Fibroblast of lung (primary cell): ENCODE measurements around the gene YWHAG. TPM values are rescaled to one million over a fixed set of nuclear protein-coding genes. Genes with fewer than 3 reads are reported as not detected.
"Not testable (repeated sequence)": the region's sequence is repeated elsewhere in the genome, so short reads cannot be mapped to it uniquely, and the experiment has no call there.

Experiments
- DNase-seq, 2 donors: peaks; one replicate each; pipeline versions ENCODE4 v3.0.0 to v3.0.0-alpha.2; 2010; ENCODE audit warnings: low read depth in 2 of 2
- H2AFZ ChIP-seq: 2 replicates; pipeline ENCODE4 v1.5.1; 2012; ENCODE audit warnings: low read length, control low read depth, inconsistent platforms
- H3K27ac ChIP-seq: 2 replicates; pipeline ENCODE4 v1.5.1; 2011; ENCODE audit warnings: low read length, control low read depth; ENCODE audit not compliant: insufficient read depth
- H3K27me3 ChIP-seq: 2 replicates; pipeline ENCODE4 v1.5.1; 2011; ENCODE audit warnings: mild to moderate bottlenecking, low read length; ENCODE audit not compliant: control insufficient read depth, insufficient read depth
- H3K36me3 ChIP-seq: 2 replicates; pipeline ENCODE4 v1.5.1; 2011; ENCODE audit warnings: low read length; ENCODE audit not compliant: control insufficient read depth, insufficient read depth
- H3K4me1 ChIP-seq: 2 replicates; pipeline ENCODE4 v1.5.1; 2011; ENCODE audit warnings: low read length; ENCODE audit not compliant: control insufficient read depth, insufficient read depth; ENCODE audit errors: extremely low read depth
- H3K4me2 ChIP-seq: 2 replicates; pipeline ENCODE4 v1.5.1; 2011; ENCODE audit warnings: low read length, control low read depth; ENCODE audit not compliant: insufficient read depth; ENCODE audit errors: extremely low read depth
- H3K4me3 ChIP-seq, 4 experiments: fragments of 200-600 bp in 1 of 4; sonication (generic) in 1 of 4; replicated peaks in 1 of 4; 2 replicates each; pipeline ENCODE4 v1.5.1; 2011 to 2016; ENCODE audit warnings: low read length in 4 of 4, low read depth in 3 of 4, mild to moderate bottlenecking in 3 of 4, control low read depth in 2 of 4, inconsistent platforms in 1 of 4, mixed read lengths in 1 of 4; ENCODE audit not compliant: insufficient read depth in 1 of 4; ENCODE audit errors: control extremely low read depth in 1 of 4
- H3K79me2 ChIP-seq: 2 replicates; pipeline ENCODE4 v1.5.1; 2012; ENCODE audit warnings: mild to moderate bottlenecking, low read length, inconsistent platforms; ENCODE audit not compliant: control insufficient read depth, insufficient read depth
- H3K9ac ChIP-seq: 2 replicates; pipeline ENCODE4 v1.5.1; 2011; ENCODE audit warnings: mild to moderate bottlenecking, low read length, control low read depth; ENCODE audit not compliant: insufficient read depth
- H3K9me3 ChIP-seq: 2 replicates; pipeline ENCODE4 v1.5.1; 2012; ENCODE audit warnings: low read depth, low read length; ENCODE audit not compliant: control insufficient read depth, insufficient read depth
- H4K20me1 ChIP-seq: 2 replicates; pipeline ENCODE4 v1.5.1; 2011; ENCODE audit warnings: low read length; ENCODE audit not compliant: control insufficient read depth, insufficient read depth; ENCODE audit errors: extremely low read depth
- EZH2 ChIP-seq: IDR thresholded peaks from 2 replicates; pipeline ENCODE4 v1.5.1; 2012; ENCODE audit warnings: low read length, control low read depth, mild to moderate bottlenecking; ENCODE audit errors: missing control alignments
- polyA plus RNA-seq, 2 donors: library from polyadenylated mRNA; depleted of rRNA in 1 of 2; stranded (reverse) in 1 of 2; unstranded in 1 of 2; fragments of >200 nt; gene quantifications; 2 replicates each; pipeline ENCODE4 v1.2.1, GENCODE V29; 2011 to 2012; ENCODE audit warnings: missing spikeins in 1 of 2
- total RNA-seq: library from RNA; depleted of rRNA; stranded (reverse); fragments of >200 nt; gene quantifications from 2 replicates; pipeline ENCODE4 v1.2.1, GENCODE V29; 2014
- TF ChIP-seq, protein P1 (sequence below), 2 donors: IDR thresholded peaks in 1 of 2; conservative IDR thresholded peaks in 1 of 2; 1 replicate in 1 of 2; 2 replicates in 1 of 2; pipeline ENCODE4 v1.5.1; 2011 to 2012; ENCODE audit warnings: low read length in 2 of 2, control low read depth in 1 of 2, inconsistent platforms in 1 of 2, low read depth in 1 of 2, mild to moderate bottlenecking in 1 of 2

YWHAG gene
- total and polyA plus RNA-seq, 2 donors (not counting 1 experiment from before 2014, with no cell fraction given): 68.4 to 80.4 TPM

GRCh38 chr7:76405738-76406137 is 46.9 kb upstream of the YWHAG start:
- Histone ChIP-seq H3K4me1 (no peaks in the 10 kb centered on the region), H3K27ac (no peak overlapping the region), H3K27me3 (no peaks in the 10 kb centered on the region), H3K4me3 (no peak overlapping the region), H2AFZ (no peak overlapping the region), H4K20me1 (no peaks in the 10 kb centered on the region), H3K9ac (no peak overlapping the region), H3K36me3 (no peaks in the 10 kb centered on the region), H3K4me2 (no peak overlapping the region), H3K9me3 (no peaks in the 10 kb centered on the region), H3K79me2 (no peaks in the 10 kb centered on the region)
- TF ChIP-seq, protein P1, sequence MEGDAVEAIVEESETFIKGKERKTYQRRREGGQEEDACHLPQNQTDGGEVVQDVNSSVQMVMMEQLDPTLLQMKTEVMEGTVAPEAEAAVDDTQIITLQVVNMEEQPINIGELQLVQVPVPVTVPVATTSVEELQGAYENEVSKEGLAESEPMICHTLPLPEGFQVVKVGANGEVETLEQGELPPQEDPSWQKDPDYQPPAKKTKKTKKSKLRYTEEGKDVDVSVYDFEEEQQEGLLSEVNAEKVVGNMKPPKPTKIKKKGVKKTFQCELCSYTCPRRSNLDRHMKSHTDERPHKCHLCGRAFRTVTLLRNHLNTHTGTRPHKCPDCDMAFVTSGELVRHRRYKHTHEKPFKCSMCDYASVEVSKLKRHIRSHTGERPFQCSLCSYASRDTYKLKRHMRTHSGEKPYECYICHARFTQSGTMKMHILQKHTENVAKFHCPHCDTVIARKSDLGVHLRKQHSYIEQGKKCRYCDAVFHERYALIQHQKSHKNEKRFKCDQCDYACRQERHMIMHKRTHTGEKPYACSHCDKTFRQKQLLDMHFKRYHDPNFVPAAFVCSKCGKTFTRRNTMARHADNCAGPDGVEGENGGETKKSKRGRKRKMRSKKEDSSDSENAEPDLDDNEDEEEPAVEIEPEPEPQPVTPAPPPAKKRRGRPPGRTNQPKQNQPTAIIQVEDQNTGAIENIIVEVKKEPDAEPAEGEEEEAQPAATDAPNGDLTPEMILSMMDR (conservative IDR thresholded peaks at IDR 0.05 in 1 of 2, IDR thresholded peaks at IDR 0.05 in 1 of 2; ENCODE audit: low read depth in 1 of 2, low read length in 2 of 2): no peak
- TF ChIP-seq EZH2: no peak
- no peak for DNase-seq

DNA sequence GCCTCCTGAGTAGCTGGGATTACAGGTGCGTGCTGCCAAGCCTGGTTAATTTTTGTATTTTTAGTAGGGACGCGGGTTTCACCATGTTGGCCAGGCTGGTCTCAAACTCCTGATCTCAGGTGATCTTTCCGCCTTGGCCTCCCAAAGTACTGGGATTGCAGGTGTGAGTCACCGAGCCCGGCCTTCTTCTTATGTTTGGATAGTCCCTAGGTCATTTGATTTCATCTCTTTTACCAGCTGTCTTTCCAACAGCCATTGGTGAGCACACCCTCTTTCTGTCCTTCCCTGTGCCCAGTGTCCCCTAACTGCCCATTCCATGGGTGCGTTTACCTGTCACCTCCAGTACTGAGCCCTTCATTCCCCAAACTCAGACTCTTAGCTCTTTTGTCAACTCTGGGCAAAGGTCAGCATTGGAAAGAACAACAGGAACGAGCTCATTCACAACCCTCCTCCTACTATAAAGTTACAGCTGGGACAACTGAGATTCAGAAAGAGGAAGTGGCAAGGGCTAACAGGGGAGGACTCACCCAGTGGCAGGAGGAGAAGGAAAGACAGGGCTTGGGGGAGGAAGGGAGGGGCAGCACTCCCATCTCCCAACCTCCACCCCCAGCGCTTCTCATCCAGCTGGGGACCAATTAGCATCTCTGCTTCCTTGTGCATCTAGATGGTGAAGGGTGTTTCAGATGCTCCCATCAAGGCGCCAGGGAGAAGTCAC is 45.1 kb upstream of the YWHAG start:
- H3K79me2 ChIP-seq: no peaks in the 10 kb centered on the region
- H2AFZ ChIP-seq: no peak overlapping the region
- no peaks in the 10 kb centered on the region for H3K27me3 ChIP-seq
- H3K9me3 ChIP-seq: no peaks in the 10 kb centered on the region
- no peaks in the 10 kb centered on the region for H3K36me3 ChIP-seq
- H3K4me3 ChIP-seq: no peak overlapping the region
- H3K4me1 ChIP-seq: no peaks in the 10 kb centered on the region
- no peak overlapping the region for H3K4me2 ChIP-seq
- H4K20me1 ChIP-seq: no peaks in the 10 kb centered on the region
- TF ChIP-seq EZH2: no peak
- TF ChIP-seq, protein P1 (conservative IDR thresholded peaks at IDR 0.05 in 1 of 2, IDR thresholded peaks at IDR 0.05 in 1 of 2; ENCODE audit: low read depth in 1 of 2, low read length in 2 of 2): no peak
- no peak for DNase-seq
- H3K27ac ChIP-seq: no peak overlapping the region
- H3K9ac ChIP-seq: no peak overlapping the region

DNA sequence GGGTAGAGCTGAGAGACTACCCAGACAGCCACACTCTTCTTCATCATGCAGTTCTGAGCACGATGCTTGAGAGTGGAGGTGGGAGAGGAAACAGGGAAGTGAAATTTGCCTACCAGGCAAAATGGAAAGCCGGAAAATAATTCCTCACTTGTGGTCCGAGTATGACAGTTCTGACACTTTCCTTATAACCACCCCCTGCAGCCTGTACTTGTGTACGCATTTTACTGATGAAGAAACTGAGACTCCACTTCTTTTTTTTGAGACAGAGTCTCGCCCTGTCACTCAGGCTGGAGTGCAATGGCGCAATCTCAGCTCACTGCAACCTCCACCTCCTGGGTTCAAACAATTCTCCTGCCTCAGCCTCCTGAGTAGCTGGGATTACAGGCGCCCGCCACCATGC is 44.3 kb upstream of the YWHAG start:
- not testable (repeated sequence) for H3K9ac ChIP-seq, H3K27me3 ChIP-seq, H3K79me2 ChIP-seq, DNase-seq, H2AFZ ChIP-seq, H3K36me3 ChIP-seq, H3K9me3 ChIP-seq, H3K4me2 ChIP-seq, H3K4me3 ChIP-seq, H3K4me1 ChIP-seq, H3K27ac ChIP-seq, H4K20me1 ChIP-seq
